GM12878 (cell line): ENCODE data around the gene CNOT8. TPM values are rescaled to one million over a fixed set of nuclear protein-coding genes. Genes with fewer than 3 reads are reported as not detected.

Experiments
- ATAC-seq: fragments of 200-7000 bp; cut with Tn5 transposase; 3 replicates; pipeline ENCODE4 v1.9.1; 2020; ENCODE audit warnings: mild to moderate bottlenecking, moderate library complexity
- BruUV-seq: library from RNA; stranded (reverse); fragments of 400-500 nt; replicated peaks from 2 replicates; lab custom pipeline; 2021; lab: Mats Ljungman, UMichigan
- CTCF ChIA-PET: fragments of 300-600 bp; sonication (Branson Sonifier 250); formaldehyde crosslinking; extraction: SDS; loops from one replicate; lab custom pipeline; 2021; ENCODE audit warnings: inconsistent platforms; lab: Yijun Ruan, JAX
- POLR2A ChIA-PET: fragments of 350-600 bp; formaldehyde crosslinking; extraction: SDS; loops from one replicate; lab custom pipeline; 2021; ENCODE audit warnings: inconsistent platforms; lab: Charles Lee
- RAD21 ChIA-PET: fragments of 300-600 bp; sonication (Branson Sonifier 250); formaldehyde crosslinking; loops from one replicate; lab custom pipeline; 2023; ENCODE audit warnings: antibody characterized with exemption; ENCODE audit not compliant: unreplicated experiment; lab: Charles Lee
- SMC1A ChIA-PET: fragments of 300-600 bp; sonication (Branson Sonifier 250); formaldehyde crosslinking; loops from one replicate; lab custom pipeline; 2023; ENCODE audit not compliant: unreplicated experiment, uncharacterized antibody; lab: Charles Lee
- DNase-seq: peaks from one replicate; pipeline ENCODE4 v3.0.0-alpha.2; 2011; ENCODE audit warnings: low read depth, low spot score
- FAIRE-seq: peaks from 3 replicates; lab custom pipeline; 2011; peaks lifted over from hg19 to GRCh38; lab: Jason Lieb, UNC
- H2AFZ ChIP-seq: 2 replicates; pipeline ENCODE4 v1.6.0; 2011; ENCODE audit warnings: low read depth, low read length, control low read depth; ENCODE audit not compliant: control insufficient read depth
- H3K27ac ChIP-seq: 2 replicates; pipeline ENCODE4 v1.5.1; 2011; ENCODE audit warnings: control low read depth; ENCODE audit not compliant: control insufficient read depth, insufficient read depth
- H3K27me3 ChIP-seq, 2 experiments: replicated peaks in 1 of 2; 2 replicates each; pipeline versions ENCODE4 v1.6.0 to v1.6.1; 2011; ENCODE audit warnings: low read length in 1 of 2; ENCODE audit not compliant: control insufficient read depth in 2 of 2, insufficient read depth in 2 of 2
- H3K36me3 ChIP-seq, 2 experiments: 2 replicates each; pipeline ENCODE4 v1.5.1; 2011; ENCODE audit warnings: low read length in 1 of 2; ENCODE audit not compliant: control insufficient read depth in 2 of 2, insufficient read depth in 2 of 2
- H3K4me1 ChIP-seq: 2 replicates; pipeline ENCODE4 v1.6.1; 2011; ENCODE audit warnings: mild to moderate bottlenecking, low read length, moderate library complexity, mixed read lengths; ENCODE audit not compliant: control insufficient read depth, insufficient read depth
- H3K4me2 ChIP-seq: 2 replicates; pipeline ENCODE4 v1.6.0; 2011; ENCODE audit warnings: control low read depth; ENCODE audit not compliant: control insufficient read depth, insufficient read depth
- H3K4me3 ChIP-seq: fragments of 200-600 bp; sonication (generic); 2 replicates; pipeline ENCODE4 v1.5.1; 2016
- H3K79me2 ChIP-seq: 2 replicates; pipeline ENCODE4 v1.6.0; 2011; ENCODE audit warnings: low read length; ENCODE audit not compliant: control insufficient read depth, insufficient read depth
- H3K9ac ChIP-seq: 2 replicates; pipeline ENCODE4 v1.8.0; 2011; ENCODE audit warnings: low read length, control low read depth, mixed read lengths; ENCODE audit not compliant: control insufficient read depth, insufficient read depth
- H3K9me3 ChIP-seq: replicated peaks from 3 replicates; pipeline ENCODE4 v1.5.1; 2011; ENCODE audit warnings: mild to moderate bottlenecking, low read length; ENCODE audit not compliant: control insufficient read depth, insufficient read depth
- H4K20me1 ChIP-seq: 2 replicates; pipeline ENCODE4 v1.6.0; 2011; ENCODE audit not compliant: control insufficient read depth, insufficient read depth
- ATF7 ChIP-seq: fragments of 450-650 bp; IDR thresholded peaks from 2 replicates; pipeline ENCODE4 v1.6.1; 2016; ENCODE audit warnings: low read depth, mild to moderate bottlenecking
- NFXL1 ChIP-seq: fragments of 450-650 bp; IDR thresholded peaks from 2 replicates; pipeline ENCODE4 v1.6.1; 2017; ENCODE audit warnings: antibody characterized with exemption, mild to moderate bottlenecking, borderline replicate concordance
- PBX3 ChIP-seq: IDR thresholded peaks from 2 replicates; pipeline ENCODE4 v1.6.1; 2011; ENCODE audit warnings: mild to moderate bottlenecking, low read depth, low read length, moderate library complexity; ENCODE audit not compliant: insufficient replicate concordance
- TAF1 ChIP-seq: IDR thresholded peaks from 2 replicates; pipeline ENCODE4 v1.6.1; 2011; ENCODE audit warnings: mild to moderate bottlenecking, low read depth, low read length, borderline replicate concordance
- WGBS: methylation state at CpG from one replicate; pipeline ENCODE4 v1.1.6; 2016; ENCODE audit warnings: low lambda C conversion rate; ENCODE audit not compliant: insufficient replicate concordance, insufficient coverage; ENCODE audit errors: missing lambda C conversion rate; 5-methylcytosine and 5-hydroxymethylcytosine counted together
- in situ Hi-C: fragments of 300-500 bp; cut with MboI; formaldehyde crosslinking; loops from 9 replicates; pipeline ENCODE4 v1.14.3; 2018; ENCODE audit warnings: mixed read lengths
- intact Hi-C: fragments of 100-400 bp; cut with micrococcal nuclease; formaldehyde crosslinking; loops from one replicate; pipeline ENCODE4 v1.14.2; 2022; ENCODE audit not compliant: unreplicated experiment
- polyA plus RNA-seq, 11 experiments: library from polyadenylated mRNA; depleted of rRNA in 4 of 11; unstranded in 6 of 11; stranded (reverse) in 5 of 11; fragments of >200 nt; fragmentation: Nextera tagmentation in 4 of 11; fragmentation: Illumina TruSeq in 1 of 11; extraction: Ambion mirVana in 4 of 11; extraction: Trizol in 1 of 11; gene quantifications; 1 replicate in 1 of 11; 2 replicates in 10 of 11; pipeline versions ENCODE4 v1.2.1 to v1.2.3, GENCODE V29; 2011 to 2016; ENCODE audit warnings: inconsistent platforms in 2 of 11, missing spikeins in 2 of 11, low read depth in 1 of 11
- total RNA-seq, 4 experiments: library from RNA; depleted of rRNA in 3 of 4; stranded (reverse); fragments of >200 nt in 3 of 4; fragmentation: Illumina TruSeq in 1 of 4; extraction: Trizol in 1 of 4; gene quantifications; 2 replicates each; pipeline versions ENCODE4 v1.2.1 to v1.2.3, GENCODE V29; 2013 to 2021
- TF ChIP-seq, protein P1 (sequence below): IDR thresholded peaks from 2 replicates; pipeline ENCODE4 v1.6.1; 2011; ENCODE audit warnings: low read depth, mild to moderate bottlenecking, low read length, moderate library complexity, borderline replicate concordance; ENCODE audit errors: extremely low read depth
- TF ChIP-seq, protein P2 (sequence below): IDR thresholded peaks from 2 replicates; pipeline ENCODE4 v1.6.1; 2012; ENCODE audit warnings: low read depth, low read length, improper control_type of control experiment
- TF ChIP-seq, protein P3 (sequence below): IDR thresholded peaks from 2 replicates; pipeline ENCODE4 v1.6.1; 2012; ENCODE audit warnings: mild to moderate bottlenecking, low read depth, low read length

CNOT8 gene
- total and polyA plus RNA-seq, 10 of the 15 experiments (the other 5 are each of a cell fraction or from before 2014, with no cell fraction given): 13.2 to 57.1 (median 39.0) TPM

- Histone ChIP-seq H3K79me2 (no peaks in the 10 kb centered on the region), H3K4me2 (no peak overlapping the region), H3K27me3 (no peaks in the 10 kb centered on the region), H3K27ac (no peak overlapping the region), H3K36me3 (no peaks in the 10 kb centered on the region), H3K9me3 (no peaks in the 10 kb centered on the region), H3K4me3 (no peak overlapping the region), H3K9ac (no peak overlapping the region), H3K4me1 (no peaks in the 10 kb centered on the region), H4K20me1 (no peaks in the 10 kb centered on the region), H2AFZ (no peak overlapping the region)
- ATAC-seq (no peak), DNase-seq (no peak), FAIRE-seq (no peak)
- SMC1A ChIA-PET: no interaction called here
- no TSS peak for BruUV-seq
- RAD21 ChIA-PET: no interaction called here
- CTCF ChIA-PET: interaction anchor here (1.4 kb wide), 1 partner anchor 63 kb away, joined by 5 read pairs; no protein-coding TSS in a partner anchor
- in situ Hi-C loops: no loop called here
- intact Hi-C loops: no loop called here
- POLR2A ChIA-PET: interaction anchor here (0.8 kb wide), 1 partner anchor 12 kb away, joined by 5 read pairs; no protein-coding TSS in a partner anchor
- TF ChIP-seq NFXL1 (no peak), PBX3 (no peak), ATF7 (no peak), TAF1 (no peak)
- TF ChIP-seq, protein P1, sequence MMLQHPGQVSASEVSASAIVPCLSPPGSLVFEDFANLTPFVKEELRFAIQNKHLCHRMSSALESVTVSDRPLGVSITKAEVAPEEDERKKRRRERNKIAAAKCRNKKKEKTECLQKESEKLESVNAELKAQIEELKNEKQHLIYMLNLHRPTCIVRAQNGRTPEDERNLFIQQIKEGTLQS: no peak
- TF ChIP-seq, protein P2, sequence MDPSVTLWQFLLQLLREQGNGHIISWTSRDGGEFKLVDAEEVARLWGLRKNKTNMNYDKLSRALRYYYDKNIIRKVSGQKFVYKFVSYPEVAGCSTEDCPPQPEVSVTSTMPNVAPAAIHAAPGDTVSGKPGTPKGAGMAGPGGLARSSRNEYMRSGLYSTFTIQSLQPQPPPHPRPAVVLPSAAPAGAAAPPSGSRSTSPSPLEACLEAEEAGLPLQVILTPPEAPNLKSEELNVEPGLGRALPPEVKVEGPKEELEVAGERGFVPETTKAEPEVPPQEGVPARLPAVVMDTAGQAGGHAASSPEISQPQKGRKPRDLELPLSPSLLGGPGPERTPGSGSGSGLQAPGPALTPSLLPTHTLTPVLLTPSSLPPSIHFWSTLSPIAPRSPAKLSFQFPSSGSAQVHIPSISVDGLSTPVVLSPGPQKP: no peak
- TF ChIP-seq, protein P3, sequence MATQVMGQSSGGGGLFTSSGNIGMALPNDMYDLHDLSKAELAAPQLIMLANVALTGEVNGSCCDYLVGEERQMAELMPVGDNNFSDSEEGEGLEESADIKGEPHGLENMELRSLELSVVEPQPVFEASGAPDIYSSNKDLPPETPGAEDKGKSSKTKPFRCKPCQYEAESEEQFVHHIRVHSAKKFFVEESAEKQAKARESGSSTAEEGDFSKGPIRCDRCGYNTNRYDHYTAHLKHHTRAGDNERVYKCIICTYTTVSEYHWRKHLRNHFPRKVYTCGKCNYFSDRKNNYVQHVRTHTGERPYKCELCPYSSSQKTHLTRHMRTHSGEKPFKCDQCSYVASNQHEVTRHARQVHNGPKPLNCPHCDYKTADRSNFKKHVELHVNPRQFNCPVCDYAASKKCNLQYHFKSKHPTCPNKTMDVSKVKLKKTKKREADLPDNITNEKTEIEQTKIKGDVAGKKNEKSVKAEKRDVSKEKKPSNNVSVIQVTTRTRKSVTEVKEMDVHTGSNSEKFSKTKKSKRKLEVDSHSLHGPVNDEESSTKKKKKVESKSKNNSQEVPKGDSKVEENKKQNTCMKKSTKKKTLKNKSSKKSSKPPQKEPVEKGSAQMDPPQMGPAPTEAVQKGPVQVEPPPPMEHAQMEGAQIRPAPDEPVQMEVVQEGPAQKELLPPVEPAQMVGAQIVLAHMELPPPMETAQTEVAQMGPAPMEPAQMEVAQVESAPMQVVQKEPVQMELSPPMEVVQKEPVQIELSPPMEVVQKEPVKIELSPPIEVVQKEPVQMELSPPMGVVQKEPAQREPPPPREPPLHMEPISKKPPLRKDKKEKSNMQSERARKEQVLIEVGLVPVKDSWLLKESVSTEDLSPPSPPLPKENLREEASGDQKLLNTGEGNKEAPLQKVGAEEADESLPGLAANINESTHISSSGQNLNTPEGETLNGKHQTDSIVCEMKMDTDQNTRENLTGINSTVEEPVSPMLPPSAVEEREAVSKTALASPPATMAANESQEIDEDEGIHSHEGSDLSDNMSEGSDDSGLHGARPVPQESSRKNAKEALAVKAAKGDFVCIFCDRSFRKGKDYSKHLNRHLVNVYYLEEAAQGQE: no peak
- WGBS: 91% methylated on average over 5 of the region's 5 CpGs
These were observed 13.6 kb upstream of the CNOT8 start for GRCh38 chr5:154844809-154845208.
